ENCODE data around the gene ITPR2. TPM values are rescaled to one million over a fixed set of nuclear protein-coding genes. Genes with fewer than 3 reads are reported as not detected.

The ITPR2 gene
- total RNA-seq, 1 experiment from 2014 or later = 26.0 TPM

DNA sequence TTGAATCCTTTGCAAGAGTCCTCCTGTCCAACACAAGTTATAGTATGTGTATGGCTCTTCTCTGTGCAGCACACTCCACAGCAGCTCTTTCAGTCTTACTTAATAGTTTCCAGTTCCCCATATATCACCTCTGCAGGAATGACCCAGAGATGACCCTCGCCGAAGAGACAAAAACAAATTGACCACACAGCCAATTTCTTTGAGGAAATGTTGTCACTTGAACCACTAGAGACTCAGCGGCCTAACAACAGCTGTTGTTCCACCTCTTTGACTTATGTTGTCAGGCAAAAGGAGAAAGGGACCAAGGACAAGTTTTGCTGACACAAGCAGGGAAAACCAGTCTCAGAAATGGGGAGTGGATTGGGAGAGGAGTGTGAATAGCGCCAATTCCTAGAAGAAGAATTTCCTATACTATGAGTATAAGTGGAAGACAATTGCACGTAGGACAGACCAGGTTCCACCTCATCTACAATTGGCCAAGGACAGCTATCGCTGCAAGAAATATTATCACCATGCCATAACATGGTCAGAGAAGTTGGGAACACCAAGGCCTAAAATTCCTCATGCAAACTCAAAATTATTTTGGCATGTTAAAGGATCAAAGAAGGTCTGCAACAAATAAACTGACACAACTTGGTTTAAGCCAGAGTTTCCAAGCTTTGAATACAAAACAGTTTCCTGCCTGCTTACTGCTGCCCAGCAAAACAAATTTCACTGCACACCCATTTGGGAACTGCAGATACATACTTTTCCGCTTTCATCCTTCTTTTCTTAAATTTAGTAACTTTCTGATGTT, 41.7 kb upstream of the ITPR2 start:
- no TSS peak for BruUV-seq (replicated peaks)
- Histone ChIP-seq H3K27ac (no peak overlapping the region), H3K4me2 (no peak overlapping the region), H3F3A (ENCODE audit: insufficient read depth, low read depth) (peaks cover 14% of the 10 kb centered on the region; the same call in 1 of the 2 replicates), H3K79me2 (ENCODE audit: low read depth) (no peaks in the 10 kb centered on the region), H4K20me1 (ENCODE audit: insufficient read depth) (no peaks in the 10 kb centered on the region), H3K36me3 (ENCODE audit: low read depth) (no peaks in the 10 kb centered on the region), H3K27me3 (ENCODE audit: insufficient read depth, low read depth) (no peaks in the 10 kb centered on the region), H3K4me1 (replicated peaks; ENCODE audit: insufficient read depth) (peaks cover 13% of the 10 kb centered on the region), H2AFZ (no peak overlapping the region), H3K9me3 (ENCODE audit: insufficient read depth, low read depth) (no peaks in the 10 kb centered on the region), H3K4me3 (no peak overlapping the region), H3K9me2 (ENCODE audit: insufficient read depth) (no peaks in the 10 kb centered on the region)
- CTCF ChIA-PET = interaction anchor here (0.6 kb wide), 1 partner anchor 643 kb away, joined by 3 read pairs; no protein-coding TSS in a partner anchor
- POLR2A ChIA-PET (ENCODE audit: unreplicated experiment) = no interaction called here
- no peak for TF ChIP-seq EZH2 (IDR thresholded peaks at IDR 0.05; ENCODE audit: low read depth)
- TF ChIP-seq, protein P1, sequence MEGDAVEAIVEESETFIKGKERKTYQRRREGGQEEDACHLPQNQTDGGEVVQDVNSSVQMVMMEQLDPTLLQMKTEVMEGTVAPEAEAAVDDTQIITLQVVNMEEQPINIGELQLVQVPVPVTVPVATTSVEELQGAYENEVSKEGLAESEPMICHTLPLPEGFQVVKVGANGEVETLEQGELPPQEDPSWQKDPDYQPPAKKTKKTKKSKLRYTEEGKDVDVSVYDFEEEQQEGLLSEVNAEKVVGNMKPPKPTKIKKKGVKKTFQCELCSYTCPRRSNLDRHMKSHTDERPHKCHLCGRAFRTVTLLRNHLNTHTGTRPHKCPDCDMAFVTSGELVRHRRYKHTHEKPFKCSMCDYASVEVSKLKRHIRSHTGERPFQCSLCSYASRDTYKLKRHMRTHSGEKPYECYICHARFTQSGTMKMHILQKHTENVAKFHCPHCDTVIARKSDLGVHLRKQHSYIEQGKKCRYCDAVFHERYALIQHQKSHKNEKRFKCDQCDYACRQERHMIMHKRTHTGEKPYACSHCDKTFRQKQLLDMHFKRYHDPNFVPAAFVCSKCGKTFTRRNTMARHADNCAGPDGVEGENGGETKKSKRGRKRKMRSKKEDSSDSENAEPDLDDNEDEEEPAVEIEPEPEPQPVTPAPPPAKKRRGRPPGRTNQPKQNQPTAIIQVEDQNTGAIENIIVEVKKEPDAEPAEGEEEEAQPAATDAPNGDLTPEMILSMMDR (conservative IDR thresholded peaks at IDR 0.05) = no peak
- DNase-seq = no peak
- intact Hi-C loops (cut with micrococcal nuclease; ENCODE audit: unreplicated experiment) = no loop called here

GRCh38 chr12:26872625-26873024, 39.6 kb upstream of the ITPR2 start:
- Histone ChIP-seq H2AFZ (no peak overlapping the region), H3K27me3 (ENCODE audit: insufficient read depth, low read depth) (no peaks in the 10 kb centered on the region), H3K36me3 (ENCODE audit: low read depth) (no peaks in the 10 kb centered on the region), H3K27ac (no peak overlapping the region), H3K4me2 (no peak overlapping the region), H3K79me2 (ENCODE audit: low read depth) (no peaks in the 10 kb centered on the region), H3K9me3 (ENCODE audit: insufficient read depth, low read depth) (no peaks in the 10 kb centered on the region), H3K9me2 (ENCODE audit: insufficient read depth) (no peaks in the 10 kb centered on the region), H3K4me1 (replicated peaks; ENCODE audit: insufficient read depth) (peaks cover 14% of the 10 kb centered on the region), H3K4me3 (no peak overlapping the region), H3F3A (ENCODE audit: insufficient read depth, low read depth) (peaks cover 14% of the 10 kb centered on the region; the same call in 1 of the 2 replicates), H4K20me1 (ENCODE audit: insufficient read depth) (no peaks in the 10 kb centered on the region)
- CTCF ChIA-PET = no interaction called here
- POLR2A ChIA-PET (ENCODE audit: unreplicated experiment) = no interaction called here
- TF ChIP-seq, protein P1 (conservative IDR thresholded peaks at IDR 0.05) = no peak
- TF ChIP-seq EZH2 (IDR thresholded peaks at IDR 0.05; ENCODE audit: low read depth) = no peak
- no TSS peak for BruUV-seq (replicated peaks)
- intact Hi-C loops (cut with micrococcal nuclease; ENCODE audit: unreplicated experiment) = no loop called here
- no peak for DNase-seq

GRCh38 chr12:26871985-26872384, 39.0 kb upstream of the ITPR2 start:
- POLR2A ChIA-PET (ENCODE audit: unreplicated experiment) = interaction anchor here (0.9 kb wide), 1 partner anchor 449 kb away, joined by 12 read pairs; no protein-coding TSS in a partner anchor
- H3F3A ChIP-seq (ENCODE audit: insufficient read depth, low read depth) = peaks cover 14% of the 10 kb centered on the region; the same call in 1 of the 2 replicates
- no peak overlapping the region for H2AFZ ChIP-seq
- intact Hi-C loops (cut with micrococcal nuclease; ENCODE audit: unreplicated experiment) = no loop called here
- H3K27ac ChIP-seq = no peak overlapping the region
- H3K27me3 ChIP-seq (ENCODE audit: insufficient read depth, low read depth) = no peaks in the 10 kb centered on the region
- TF ChIP-seq EZH2 (IDR thresholded peaks at IDR 0.05; ENCODE audit: low read depth) = no peak
- TF ChIP-seq, protein P1 (conservative IDR thresholded peaks at IDR 0.05) = no peak
- no peaks in the 10 kb centered on the region for H3K79me2 ChIP-seq (ENCODE audit: low read depth)
- H4K20me1 ChIP-seq (ENCODE audit: insufficient read depth) = no peaks in the 10 kb centered on the region
- no peak overlapping the region for H3K4me3 ChIP-seq
- H3K4me1 ChIP-seq (replicated peaks; ENCODE audit: insufficient read depth) = peaks cover 14% of the 10 kb centered on the region
- no peaks in the 10 kb centered on the region for H3K36me3 ChIP-seq (ENCODE audit: low read depth)
- no TSS peak for BruUV-seq (replicated peaks)
- CTCF ChIA-PET = no interaction called here
- no peaks in the 10 kb centered on the region for H3K9me2 ChIP-seq (ENCODE audit: insufficient read depth)
- H3K4me2 ChIP-seq = no peak overlapping the region
- DNase-seq = no peak
- no peaks in the 10 kb centered on the region for H3K9me3 ChIP-seq (ENCODE audit: insufficient read depth, low read depth)

Data from PC-9 (cell line).